LNCaP clone FGC (cell line): ENCODE measurements around the gene PRKD1.

Experiments
- DNase-seq: peaks from one replicate; pipeline ENCODE4 v3.0.0-alpha.2; 2011; ENCODE audit warnings: low read depth
- H3K4me3 ChIP-seq: 2 replicates; pipeline ENCODE4 v1.5.1; 2011; ENCODE audit warnings: mild to moderate bottlenecking, low read depth, low read length, control low read depth
- CTCF ChIP-seq: IDR thresholded peaks from 2 replicates; pipeline ENCODE4 v1.5.1; 2012; ENCODE audit warnings: mild to moderate bottlenecking; ENCODE audit not compliant: control insufficient read depth, insufficient read depth; ENCODE audit errors: extremely low read depth

The PRKD1 gene

GRCh38 chr14:29773990-29774389, 153.7 kb downstream of the PRKD1 start:
- H3K4me3 ChIP-seq = no peak overlapping the region
- TF ChIP-seq CTCF = no peak
- no peak for DNase-seq

DNA sequence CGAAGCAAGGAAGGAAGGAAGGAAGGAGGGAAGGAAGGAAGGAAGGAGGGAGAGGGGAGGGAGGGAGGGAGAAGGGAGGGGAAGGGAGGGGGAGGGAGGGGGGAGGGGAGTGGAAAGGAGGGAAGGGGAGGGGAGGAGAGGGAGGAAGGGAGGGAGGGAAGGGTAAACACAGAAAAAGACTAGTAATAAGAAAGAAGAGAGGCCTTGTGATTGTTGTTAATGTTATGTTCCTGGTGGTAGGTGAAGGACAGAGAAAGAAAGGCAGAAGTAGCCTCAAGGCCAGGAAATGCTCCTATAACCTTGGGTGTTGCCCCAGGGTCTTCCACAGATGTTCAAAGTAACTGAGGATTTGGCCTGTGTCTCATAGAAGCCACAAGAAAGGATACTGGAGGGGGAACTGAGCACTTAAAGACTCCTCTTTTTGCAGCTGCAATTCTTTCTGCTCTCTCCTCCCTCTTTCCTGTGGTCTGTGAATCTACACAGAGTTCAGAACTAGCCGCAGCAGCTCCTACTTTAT, 164.2 kb downstream of the PRKD1 start:
- no peak overlapping the region for H3K4me3 ChIP-seq
- no peak for TF ChIP-seq CTCF

GRCh38 chr14:29759521-29760340, 167.9 kb downstream of the PRKD1 start:
- no peak for TF ChIP-seq CTCF
- DNase-seq = no peak
- H3K4me3 ChIP-seq = no peak overlapping the region

More for the DNA sequence above, 164.2 kb downstream of the PRKD1 start:
- no peak for DNase-seq

DNA sequence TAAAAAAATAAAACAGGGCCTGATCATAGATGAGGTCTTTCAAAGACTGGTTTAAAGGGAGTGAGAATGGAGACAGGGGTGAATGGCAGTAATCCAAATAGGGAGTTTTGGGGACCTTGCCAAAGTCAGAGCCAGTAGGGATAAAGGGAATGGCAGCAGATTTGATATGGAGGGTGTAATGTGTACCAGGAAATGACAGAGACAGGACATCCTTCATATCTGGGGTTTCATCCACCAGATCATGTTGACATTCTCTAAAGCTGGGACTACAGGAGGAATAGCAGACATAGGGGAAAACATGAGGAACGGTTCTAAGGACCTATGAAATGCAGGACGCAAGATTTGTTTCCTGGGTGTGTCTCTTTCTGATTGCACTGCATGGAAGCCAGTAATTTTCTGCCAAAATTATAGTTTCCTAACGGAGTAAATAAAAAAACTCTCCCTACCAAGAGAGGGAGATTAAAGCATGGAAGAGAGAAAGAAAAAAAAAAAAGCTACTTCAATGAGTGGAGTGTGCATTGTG, 169.9 kb downstream of the PRKD1 start:
- DNase-seq = peak; percentile 95
- TF ChIP-seq CTCF = no peak
- no peak overlapping the region for H3K4me3 ChIP-seq

DNA sequence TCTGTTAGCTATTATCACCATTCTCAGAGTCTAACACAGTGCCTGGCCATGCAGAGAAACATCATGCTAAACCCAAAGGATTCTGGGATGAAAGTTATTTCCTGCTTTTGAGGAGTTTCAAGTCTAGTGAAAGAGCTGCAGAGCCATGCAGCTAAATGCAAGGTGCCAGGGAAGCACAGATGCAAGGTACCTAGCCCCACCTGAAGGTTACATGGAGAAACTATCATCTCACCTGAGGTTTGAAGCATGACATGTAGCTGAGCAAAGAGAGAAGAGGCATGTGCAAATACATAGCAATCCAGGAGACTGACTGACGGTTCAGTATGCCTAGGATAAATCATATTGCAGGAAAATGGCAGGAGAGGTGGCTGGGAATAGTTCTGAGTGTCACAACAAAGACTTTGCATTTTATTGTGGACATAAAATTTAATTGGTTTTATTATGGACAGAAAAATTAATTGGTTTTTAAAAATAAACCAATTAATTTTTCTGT, 170.4 kb downstream of the PRKD1 start:
- DNase-seq = peak; percentile 91
- no peak overlapping the region for H3K4me3 ChIP-seq
- peak; percentile 17 for TF ChIP-seq CTCF

DNA sequence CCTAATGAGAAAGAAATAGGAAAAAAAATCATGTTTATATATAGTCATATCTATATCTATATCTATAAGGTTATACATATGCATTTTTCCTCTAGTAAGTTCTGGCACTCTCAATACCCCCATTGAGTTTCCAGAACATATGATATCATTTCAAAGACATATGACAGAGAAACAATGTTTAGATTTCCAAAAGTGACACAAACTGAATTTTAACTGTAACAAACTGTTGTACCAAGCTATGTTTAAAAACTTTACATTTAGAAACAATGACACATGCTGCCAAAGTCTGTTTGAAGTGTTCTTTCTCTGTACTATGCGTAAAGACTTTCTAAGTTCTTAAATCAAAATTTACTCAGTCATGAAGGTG, 171.6 kb downstream of the PRKD1 start:
- no peak for TF ChIP-seq CTCF
- DNase-seq = no peak

More for the DNA sequence above, 171.6 kb downstream of the PRKD1 start:
- no peak overlapping the region for H3K4me3 ChIP-seq
